ENCODE data around the gene GABARAP.

Gene GABARAP

GRCh38 chr17:7222093-7222971 is 19.9 kb downstream of the GABARAP start:
- no peak for DNase-seq (ENCODE audit: low read depth, low spot score)
- in situ Hi-C loops (cut with HindIII; ENCODE audit: low sequenced_read_pairs): no loop called here
- TF ChIP-seq, protein P1, sequence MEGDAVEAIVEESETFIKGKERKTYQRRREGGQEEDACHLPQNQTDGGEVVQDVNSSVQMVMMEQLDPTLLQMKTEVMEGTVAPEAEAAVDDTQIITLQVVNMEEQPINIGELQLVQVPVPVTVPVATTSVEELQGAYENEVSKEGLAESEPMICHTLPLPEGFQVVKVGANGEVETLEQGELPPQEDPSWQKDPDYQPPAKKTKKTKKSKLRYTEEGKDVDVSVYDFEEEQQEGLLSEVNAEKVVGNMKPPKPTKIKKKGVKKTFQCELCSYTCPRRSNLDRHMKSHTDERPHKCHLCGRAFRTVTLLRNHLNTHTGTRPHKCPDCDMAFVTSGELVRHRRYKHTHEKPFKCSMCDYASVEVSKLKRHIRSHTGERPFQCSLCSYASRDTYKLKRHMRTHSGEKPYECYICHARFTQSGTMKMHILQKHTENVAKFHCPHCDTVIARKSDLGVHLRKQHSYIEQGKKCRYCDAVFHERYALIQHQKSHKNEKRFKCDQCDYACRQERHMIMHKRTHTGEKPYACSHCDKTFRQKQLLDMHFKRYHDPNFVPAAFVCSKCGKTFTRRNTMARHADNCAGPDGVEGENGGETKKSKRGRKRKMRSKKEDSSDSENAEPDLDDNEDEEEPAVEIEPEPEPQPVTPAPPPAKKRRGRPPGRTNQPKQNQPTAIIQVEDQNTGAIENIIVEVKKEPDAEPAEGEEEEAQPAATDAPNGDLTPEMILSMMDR (IDR thresholded peaks at IDR 0.05; ENCODE audit: low read depth, low read length): no peak
- no peak overlapping the region for H3K4me3 ChIP-seq (ENCODE audit: low read depth, low read length)

- in situ Hi-C loops (cut with HindIII; ENCODE audit: low sequenced_read_pairs): no loop called here
- no peak for DNase-seq (ENCODE audit: low read depth, low spot score)
- TF ChIP-seq, protein P1 (IDR thresholded peaks at IDR 0.05; ENCODE audit: low read depth, low read length): no peak
- no peak overlapping the region for H3K4me3 ChIP-seq (ENCODE audit: low read depth, low read length)
Measured at GRCh38 chr17:7221278-7222092, 20.8 kb downstream of the GABARAP start.

DNA sequence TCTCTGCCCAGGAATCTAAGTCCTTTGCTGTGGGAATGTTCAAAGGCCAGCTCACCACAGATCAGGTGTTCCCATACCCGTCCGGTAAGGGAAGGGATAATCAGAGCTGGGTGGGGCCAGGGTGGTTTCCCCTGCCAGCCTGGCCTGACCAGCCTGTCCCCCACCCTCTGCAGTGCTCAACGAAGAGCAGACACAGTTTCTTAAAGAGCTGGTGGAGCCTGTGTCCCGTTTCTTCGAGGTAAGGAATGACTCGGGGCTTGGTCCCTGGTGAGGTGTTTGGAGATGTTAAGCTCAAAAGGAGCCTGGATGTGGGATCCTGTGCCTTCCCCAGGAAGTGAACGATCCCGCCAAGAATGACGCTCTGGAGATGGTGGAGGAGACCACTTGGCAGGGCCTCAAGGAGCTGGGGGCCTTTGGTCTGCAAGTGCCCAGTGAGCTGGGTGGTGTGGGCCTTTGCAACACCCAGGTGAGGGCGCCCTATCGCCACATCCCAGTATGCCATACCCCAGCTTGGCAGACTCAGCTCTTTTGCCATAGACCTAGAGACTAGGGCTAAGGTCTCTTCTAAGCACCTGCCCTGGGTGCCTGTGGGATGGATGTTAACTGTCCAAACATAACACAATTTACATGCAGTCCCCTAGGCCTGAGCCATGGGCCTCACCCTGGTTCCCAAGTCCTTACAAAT is 21.5 kb downstream of the GABARAP start:
- TF ChIP-seq, protein P1 (IDR thresholded peaks at IDR 0.05; ENCODE audit: low read depth, low read length): peak; percentile 57
- DNase-seq (ENCODE audit: low read depth, low spot score): peak; percentile 68
- peak overlapping the region; percentile 80 for H3K4me3 ChIP-seq (ENCODE audit: low read depth, low read length)
- in situ Hi-C loops (cut with HindIII; ENCODE audit: low sequenced_read_pairs): no loop called here

DNA sequence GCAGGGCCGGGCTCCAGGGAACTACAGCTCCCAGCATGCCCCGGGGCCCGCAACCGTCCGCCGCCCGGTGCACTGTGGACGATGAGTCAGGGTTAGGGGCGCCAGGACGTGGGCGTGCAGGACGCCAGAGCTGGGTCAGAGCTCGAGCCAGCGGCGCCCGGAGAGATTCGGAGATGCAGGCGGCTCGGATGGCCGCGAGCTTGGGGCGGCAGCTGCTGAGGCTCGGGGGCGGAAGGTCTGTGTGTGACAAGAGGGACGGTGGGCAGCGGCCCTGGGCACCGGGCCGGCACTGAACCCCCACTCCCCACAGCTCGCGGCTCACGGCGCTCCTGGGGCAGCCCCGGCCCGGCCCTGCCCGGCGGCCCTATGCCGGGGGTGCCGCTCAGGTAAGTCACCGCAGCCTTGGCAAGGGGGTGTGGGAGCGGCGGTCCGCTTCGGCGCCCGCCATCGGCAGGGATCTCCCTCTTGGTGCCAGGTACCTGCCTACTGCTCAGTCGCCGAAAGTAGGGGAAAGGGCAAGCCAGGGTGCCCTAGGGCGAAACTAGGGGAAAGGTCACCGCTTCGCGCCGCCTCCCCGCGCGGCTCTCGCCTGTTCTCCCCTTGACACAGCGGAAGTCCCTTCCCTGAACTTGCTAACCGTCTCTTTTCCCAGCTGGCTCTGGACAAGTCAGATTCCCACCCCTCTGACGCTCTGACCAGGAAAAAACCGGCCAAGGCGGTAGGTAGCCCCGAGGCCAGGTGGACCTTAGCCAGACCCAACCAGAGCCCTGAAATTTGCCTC is 22.2 kb downstream of the GABARAP start, which contains the start of the genes ACADVL and DLG4:
ACADVL (plus strand) TSS at position 127 of the 781 bp plus-strand sequence; CDS start at position 174, 47 bp downstream.
DLG4 (minus strand) TSS at position 25 of the 781 bp plus-strand sequence.
- in situ Hi-C loops (cut with HindIII; ENCODE audit: low sequenced_read_pairs): no loop called here
- DNase-seq (ENCODE audit: low read depth, low spot score): peak; percentile 88
- TF ChIP-seq, protein P1 (IDR thresholded peaks at IDR 0.05; ENCODE audit: low read depth, low read length): no peak
- H3K4me3 ChIP-seq (ENCODE audit: low read depth, low read length): peak within 1 kb of the TSS; percentile 80

GRCh38 chr17:7219229-7219811 is 22.9 kb downstream of the GABARAP start:
- in situ Hi-C loops (cut with HindIII; ENCODE audit: low sequenced_read_pairs): no loop called here
- TF ChIP-seq, protein P1 (IDR thresholded peaks at IDR 0.05; ENCODE audit: low read depth, low read length): no peak
- DNase-seq (ENCODE audit: low read depth, low spot score): no peak
- H3K4me3 ChIP-seq (ENCODE audit: low read depth, low read length): peak overlapping the region; percentile 80

Measured in astrocyte of the spinal cord (primary cell).